Fibroblast of the aortic adventitia (primary cell): Measurements from ENCODE around the gene GMDS. TPM values are rescaled to one million over a fixed set of nuclear protein-coding genes. Genes with fewer than 3 reads are reported as not detected.

Source experiments
- DNase-seq: peaks from one replicate; pipeline ENCODE4 v3.0.0-alpha.2; 2010; ENCODE audit warnings: low read depth
- H3K4me3 ChIP-seq: 2 replicates; pipeline ENCODE4 v1.5.1; 2011; ENCODE audit warnings: low read depth, mild to moderate bottlenecking, control low read depth, low read length, moderate library complexity
- CTCF ChIP-seq: IDR thresholded peaks from 2 replicates; pipeline ENCODE4 v1.5.1; 2011; ENCODE audit warnings: mild to moderate bottlenecking, low read length, control low read depth, inconsistent platforms; ENCODE audit not compliant: insufficient read depth
- total RNA-seq: library from RNA; depleted of rRNA; stranded (reverse); fragments of >200 nt; gene quantifications from 2 replicates; pipeline ENCODE4 v1.2.3, GENCODE V29; 2012; ENCODE audit warnings: low replicate concordance

Gene GMDS
- total RNA-seq, 1 donor: 15.9 TPM

- no peak for DNase-seq
- no peak overlapping the region for H3K4me3 ChIP-seq
- no peak for TF ChIP-seq CTCF
Observed at GRCh38 chr6:1868561-1869261, 376.7 kb downstream of the GMDS start.

GRCh38 chr6:1867197-1867596 lies 378.2 kb downstream of the GMDS start:
- DNase-seq: no peak
- no peak for TF ChIP-seq CTCF
- no peak overlapping the region for H3K4me3 ChIP-seq

- TF ChIP-seq CTCF: no peak
- no peak for DNase-seq
- no peak overlapping the region for H3K4me3 ChIP-seq
Observed at GRCh38 chr6:1865585-1865984, 379.8 kb downstream of the GMDS start.

GRCh38 chr6:1864496-1864895 lies 380.9 kb downstream of the GMDS start:
- no peak overlapping the region for H3K4me3 ChIP-seq
- DNase-seq: no peak
- no peak for TF ChIP-seq CTCF

GRCh38 chr6:1862411-1862810 lies 383.0 kb downstream of the GMDS start:
- DNase-seq: no peak
- TF ChIP-seq CTCF: no peak
- no peak overlapping the region for H3K4me3 ChIP-seq

- no peak for DNase-seq
- no peak overlapping the region for H3K4me3 ChIP-seq
- no peak for TF ChIP-seq CTCF
Observed at GRCh38 chr6:1860756-1861348, 384.6 kb downstream of the GMDS start.
